Measurements from ENCODE around the gene HSP90AA1. TPM values are rescaled to one million over a fixed set of nuclear protein-coding genes. Genes with fewer than 3 reads are reported as not detected.

HSP90AA1 gene
- total RNA-seq, 2 experiments from 2014 or later, result 294 to 704 TPM

DNA sequence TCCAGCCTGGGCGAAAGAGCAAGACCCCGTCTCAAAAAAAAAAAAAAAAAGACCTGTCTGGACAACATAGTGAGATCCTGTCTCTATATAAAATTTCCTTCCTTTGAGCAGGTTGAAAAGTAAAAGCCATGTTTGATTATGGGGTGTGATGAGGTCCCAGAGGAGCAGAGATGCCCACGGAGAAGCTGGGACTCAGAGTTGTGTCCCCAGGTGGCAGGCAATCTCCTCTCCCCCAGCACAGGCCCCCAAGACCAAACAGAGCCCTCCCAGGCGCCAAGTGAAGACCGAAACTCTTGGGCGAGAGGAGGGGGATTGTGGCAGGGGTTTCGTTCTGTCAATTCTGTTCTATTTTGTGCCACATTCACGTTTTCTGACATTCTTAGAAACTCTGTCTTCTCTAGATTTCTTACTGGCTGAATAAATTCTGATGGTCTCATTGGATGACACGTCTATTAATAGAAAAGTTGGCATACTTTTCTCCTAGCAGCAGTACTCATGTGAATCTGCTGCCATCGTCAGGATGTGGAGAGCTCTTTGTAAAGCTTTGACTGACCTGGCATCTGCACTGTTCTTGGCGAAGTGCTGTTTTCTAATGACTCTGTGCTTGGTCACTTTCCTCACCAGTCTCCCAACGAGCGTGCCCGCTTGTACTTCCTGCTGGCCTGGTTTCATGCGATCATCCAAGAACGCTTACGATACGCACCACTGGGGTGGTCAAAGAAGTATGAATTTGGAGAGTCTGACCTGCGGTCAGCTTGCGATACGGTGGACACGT is 43.4 kb downstream of the HSP90AA1 start:
- H3K4me1 ChIP-seq (ENCODE audit: insufficient read depth, low read length, poor library complexity, severe bottlenecking), result no peaks in the 10 kb centered on the region
- intact Hi-C loops (cut with micrococcal nuclease; ENCODE audit: unreplicated experiment), result loop anchor here (5.0 kb wide), 1 partner anchor 36 kb away; no protein-coding TSS in a partner anchor

GRCh38 chr14:102042699-102043098 is 44.1 kb downstream of the HSP90AA1 start:
- intact Hi-C loops (cut with micrococcal nuclease; ENCODE audit: unreplicated experiment), result loop anchor here (5.0 kb wide), 1 partner anchor 35 kb away; no protein-coding TSS in a partner anchor
- ChIA-PET CTCF (ENCODE audit: unreplicated experiment) (interaction anchor here (0.7 kb wide), 1 partner anchor 1555 kb away, joined by 6 read pairs; no protein-coding TSS in a partner anchor), POLR2A (interaction anchor here (0.6 kb wide), 1 partner anchor 74 kb away, joined by 4 read pairs; no protein-coding TSS in a partner anchor)
- Histone ChIP-seq H2AFZ (ENCODE audit: low read length) (no peak overlapping the region), H3K4me1 (ENCODE audit: insufficient read depth, low read length, poor library complexity, severe bottlenecking) (no peaks in the 10 kb centered on the region), H3K79me2 (ENCODE audit: insufficient read depth, low read depth, low read length) (no peaks in the 10 kb centered on the region), H3K4me2 (ENCODE audit: low read length) (no peak overlapping the region), H3K4me3 (ENCODE audit: low read depth, low read length, poor library complexity, severe bottlenecking) (no peak overlapping the region), H3K36me3 (ENCODE audit: insufficient read depth, low read length) (peaks cover 85% of the 10 kb centered on the region), H3K27ac (ENCODE audit: low read depth, low read length, poor library complexity, severe bottlenecking) (no peak overlapping the region), H3K9me2 (ENCODE audit: insufficient read depth, low read length) (no peaks in the 10 kb centered on the region), H3K9me3 (ENCODE audit: low read length) (no peaks in the 10 kb centered on the region), H4K20me1 (ENCODE audit: insufficient read depth, low read length) (no peaks in the 10 kb centered on the region)
- no peak for DNase-seq (ENCODE audit: low spot score)
- no peak for TF ChIP-seq EZH2phosphoT487 (IDR thresholded peaks at IDR 0.05; ENCODE audit: borderline replicate concordance, low read depth, low read length)
- TF ChIP-seq CTCF (conservative IDR thresholded peaks at IDR 0.05; ENCODE audit: low read length), result no peak
- no TSS peak for BruUV-seq (replicated peaks)

More for the DNA sequence above, 43.4 kb downstream of the HSP90AA1 start:
- H2AFZ ChIP-seq (ENCODE audit: low read length), result no peak overlapping the region
- no peaks in the 10 kb centered on the region for H3K9me2 ChIP-seq (ENCODE audit: insufficient read depth, low read length)
- peaks cover 85% of the 10 kb centered on the region for H3K36me3 ChIP-seq (ENCODE audit: insufficient read depth, low read length)
- no peak overlapping the region for H3K4me2 ChIP-seq (ENCODE audit: low read length)
- no peak overlapping the region for H3K4me3 ChIP-seq (ENCODE audit: low read depth, low read length, poor library complexity, severe bottlenecking)
- BruUV-seq (replicated peaks), result no TSS peak
- H3K27ac ChIP-seq (ENCODE audit: low read depth, low read length, poor library complexity, severe bottlenecking), result no peak overlapping the region
- no peak for DNase-seq (ENCODE audit: low spot score)
- no peaks in the 10 kb centered on the region for H4K20me1 ChIP-seq (ENCODE audit: insufficient read depth, low read length)
- ChIA-PET CTCF (ENCODE audit: unreplicated experiment) (interaction anchor here (0.7 kb wide), 1 partner anchor 1555 kb away, joined by 6 read pairs; no protein-coding TSS in a partner anchor), POLR2A (interaction anchor here (0.6 kb wide), 1 partner anchor 74 kb away, joined by 4 read pairs; no protein-coding TSS in a partner anchor)
- no peaks in the 10 kb centered on the region for H3K79me2 ChIP-seq (ENCODE audit: insufficient read depth, low read depth, low read length)
- H3K9me3 ChIP-seq (ENCODE audit: low read length), result no peaks in the 10 kb centered on the region
- TF ChIP-seq EZH2phosphoT487 (IDR thresholded peaks at IDR 0.05; ENCODE audit: borderline replicate concordance, low read depth, low read length) (no peak), CTCF (conservative IDR thresholded peaks at IDR 0.05; ENCODE audit: low read length) (no peak)

DNA sequence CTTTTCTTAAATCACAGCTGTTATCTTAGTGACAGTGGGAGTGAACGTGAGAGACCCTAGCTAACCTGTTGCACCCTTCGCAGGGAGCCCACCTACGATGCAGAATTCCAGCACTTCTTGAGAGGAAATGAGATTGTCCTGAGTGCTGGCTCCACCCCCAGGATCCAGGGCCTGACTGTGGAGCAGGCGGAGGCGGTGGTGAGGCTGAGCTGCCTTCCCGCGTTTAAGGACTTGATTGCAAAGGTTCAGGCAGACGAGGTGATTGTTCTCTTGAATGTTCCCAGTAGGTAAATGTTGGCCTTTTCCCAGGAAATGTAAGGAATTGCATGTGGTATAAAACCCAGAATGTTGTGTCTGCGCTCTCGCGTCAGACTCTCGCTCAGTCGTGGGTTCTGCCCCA is 46.7 kb downstream of the HSP90AA1 start:
- H3K4me2 ChIP-seq (ENCODE audit: low read length), result no peak overlapping the region
- no peak overlapping the region for H3K4me3 ChIP-seq (ENCODE audit: low read depth, low read length, poor library complexity, severe bottlenecking)
- H3K79me2 ChIP-seq (ENCODE audit: insufficient read depth, low read depth, low read length), result no peaks in the 10 kb centered on the region
- peaks cover 98% of the 10 kb centered on the region for H3K36me3 ChIP-seq (ENCODE audit: insufficient read depth, low read length)
- BruUV-seq (replicated peaks), result no TSS peak
- H2AFZ ChIP-seq (ENCODE audit: low read length), result no peak overlapping the region
- DNase-seq (ENCODE audit: low spot score), result no peak
- CTCF ChIA-PET (ENCODE audit: unreplicated experiment), result no interaction called here
- intact Hi-C loops (cut with micrococcal nuclease; ENCODE audit: unreplicated experiment), result loop anchor here (5.0 kb wide), 1 partner anchor 33 kb away; no protein-coding TSS in a partner anchor
- no peaks in the 10 kb centered on the region for H3K4me1 ChIP-seq (ENCODE audit: insufficient read depth, low read length, poor library complexity, severe bottlenecking)
- no peak overlapping the region for H3K27ac ChIP-seq (ENCODE audit: low read depth, low read length, poor library complexity, severe bottlenecking)
- H3K9me3 ChIP-seq (ENCODE audit: low read length), result no peaks in the 10 kb centered on the region
- TF ChIP-seq CTCF (conservative IDR thresholded peaks at IDR 0.05; ENCODE audit: low read length) (no peak), EZH2phosphoT487 (IDR thresholded peaks at IDR 0.05; ENCODE audit: borderline replicate concordance, low read depth, low read length) (no peak)
- H3K9me2 ChIP-seq (ENCODE audit: insufficient read depth, low read length), result no peaks in the 10 kb centered on the region
- POLR2A ChIA-PET, result no interaction called here
- H4K20me1 ChIP-seq (ENCODE audit: insufficient read depth, low read length), result no peaks in the 10 kb centered on the region
